A204.1 (cell line): ENCODE data around the gene RET.

Experiments
- FAIRE-seq: peaks from 2 replicates; lab custom pipeline; 2012; peaks lifted over from hg19 to GRCh38; lab: Jason Lieb, UNC

RET gene

DNA sequence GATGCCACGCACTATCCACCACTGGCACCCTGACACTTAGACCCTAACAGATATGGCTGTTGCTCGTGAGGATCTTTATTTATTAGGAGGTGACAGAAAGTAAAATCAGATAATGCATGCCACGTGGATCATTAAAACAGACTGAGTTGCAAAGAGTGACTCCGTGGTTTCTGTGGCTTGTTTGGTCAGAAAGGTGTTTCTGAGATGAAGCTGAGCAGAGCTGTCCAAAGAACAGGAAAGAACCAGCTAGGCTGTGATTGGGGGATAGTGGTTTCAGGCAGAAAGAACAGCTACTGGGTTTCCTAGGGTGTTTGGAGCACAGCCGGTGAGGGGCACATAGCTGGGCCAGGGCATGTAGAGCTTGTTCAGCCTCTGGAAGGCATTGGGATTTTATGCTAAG is 95.8 kb downstream of the RET start:
- no peak for FAIRE-seq

DNA sequence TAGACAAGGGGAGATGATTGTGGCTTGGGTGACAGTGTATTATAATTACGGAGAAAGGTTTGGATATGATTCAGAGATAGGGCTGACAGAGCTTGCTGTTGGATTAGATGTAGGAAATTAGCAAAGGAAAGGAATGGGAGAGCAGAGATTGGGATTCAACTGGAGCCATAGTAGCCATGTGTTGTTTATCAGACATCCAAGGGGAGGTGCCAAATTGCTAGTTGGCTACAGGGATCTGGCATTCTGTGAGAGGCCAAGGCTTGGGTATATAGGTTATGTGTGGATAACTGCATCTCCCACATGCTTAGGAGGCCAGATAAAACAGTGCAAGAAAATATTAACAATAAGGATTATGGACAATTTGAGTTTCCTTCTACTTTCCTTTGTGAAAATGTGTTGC is 96.3 kb downstream of the RET start:
- no peak for FAIRE-seq

DNA sequence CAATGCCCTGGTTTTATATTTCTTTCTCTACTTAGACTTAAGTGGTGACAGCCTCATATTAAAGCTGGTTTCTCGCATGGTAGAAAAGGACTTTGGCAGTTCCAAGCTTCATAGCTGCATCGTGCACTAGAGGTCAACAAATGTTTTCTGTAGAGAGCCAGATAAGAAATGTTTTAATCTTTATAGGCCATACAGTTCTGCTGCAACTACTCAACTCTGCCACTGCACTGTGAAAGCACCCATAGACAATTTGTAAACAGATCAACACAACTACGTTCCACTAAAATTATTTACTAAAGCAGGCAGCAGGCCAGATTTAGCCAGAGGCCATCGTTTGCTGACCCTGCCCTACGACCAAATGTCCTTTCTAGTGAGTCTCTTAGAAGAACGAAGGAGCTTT is 98.1 kb downstream of the RET start:
- FAIRE-seq: no peak

DNA sequence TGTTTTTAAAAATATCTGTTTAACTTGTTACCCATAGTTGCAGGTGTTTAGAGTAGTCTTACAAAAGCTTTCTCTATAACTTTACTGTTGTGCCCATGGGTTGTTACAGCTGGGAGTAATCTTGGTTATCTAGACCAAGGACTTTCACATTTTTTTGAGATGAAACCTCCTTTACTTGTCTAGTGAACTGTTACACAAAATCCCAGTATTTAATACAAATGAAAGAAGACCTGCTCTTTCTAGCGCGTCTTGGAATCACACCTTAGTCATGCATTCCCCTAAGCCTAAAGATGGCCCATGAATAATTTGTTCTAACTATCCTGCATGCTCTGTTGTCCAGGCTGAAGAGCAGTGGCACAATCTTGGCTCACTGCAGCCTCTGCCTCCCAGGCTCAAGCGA is 99.4 kb downstream of the RET start:
- no peak for FAIRE-seq

DNA sequence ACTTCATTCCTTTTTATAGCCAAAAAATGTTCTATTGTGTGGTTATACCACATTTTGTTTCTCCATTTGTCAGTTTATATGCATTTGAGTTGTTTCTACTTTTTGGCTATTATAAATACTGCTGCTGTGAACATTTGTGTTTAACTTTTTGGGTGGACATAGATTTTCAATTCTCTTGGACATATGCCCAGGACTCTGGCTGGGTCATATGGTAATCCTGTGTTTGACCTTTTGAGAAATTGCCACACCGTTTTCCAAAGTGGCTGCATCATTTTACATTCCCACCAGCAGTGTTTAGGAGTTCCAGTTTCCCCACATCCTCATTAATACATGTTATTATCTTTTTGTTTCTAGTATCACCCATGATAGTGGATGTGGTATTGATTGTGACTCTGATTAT is 100.7 kb downstream of the RET start:
- no peak for FAIRE-seq
